ENCODE results near the gene APOL6. TPM values are rescaled to one million over a fixed set of nuclear protein-coding genes. Genes with fewer than 3 reads are reported as not detected.

The APOL6 gene
- total RNA-seq, 2 experiments from 2014 or later, result 39.3 TPM

- Mint-ChIP-seq H3K27me3 (no peaks in the 10 kb centered on the region), H3K9me3 (peaks cover 3% of the 10 kb centered on the region), H3K36me3 (ENCODE audit: low read depth) (peaks cover 93% of the 10 kb centered on the region), H3K4me1 (ENCODE audit: low read depth) (peaks cover 76% of the 10 kb centered on the region), H3K4me3 (peak overlapping the region; percentile 30), H3K27ac (peak overlapping the region; percentile 98)
- Histone ChIP-seq H3K4me1 (ENCODE audit: insufficient read depth, low read length) (peaks cover 57% of the 10 kb centered on the region), H3K4me3 (ENCODE audit: low read length) (peak overlapping the region; percentile 0), H3K27me3 (ENCODE audit: control insufficient read depth in 1 of 2, insufficient read depth in 2 of 2, low read length in 2 of 2) (no peaks in the 10 kb centered on the region), H3K36me3 (ENCODE audit: insufficient read depth, low read length) (peaks cover 58% of the 10 kb centered on the region), H3K27ac (ENCODE audit: low read depth in 1 of 2, low read length in 2 of 2) (peak overlapping the region; percentile 92 to 93), H3K9me3 (ENCODE audit: control insufficient read depth in 1 of 2, insufficient read depth in 1 of 2, low read length in 2 of 2) (peaks cover 0 to 4% of the 10 kb centered on the region in 2 experiments)
- peak; percentile 47 to 91 (median 62) for DNase-seq
- POLR2A ChIA-PET, result interaction anchor here (0.6 to 4.2 kb wide), 9 partner anchors 9 to 869 kb away, joined by 3 to 72 read pairs (median 4); partner anchors contain the start of genes APOL6 and TOM1
- ATAC-seq (ENCODE audit: poor library complexity), result peak; percentile 89
- CTCF ChIA-PET, result interaction anchor here (1.1 kb wide), 1 partner anchor 12 kb away, joined by 4 read pairs; the partner anchor contains the start of gene APOL6
- intact Hi-C loops (cut with DNase I, micrococcal nuclease), result loop anchor here in 1 of 2 experiments (1.0 to 5.0 kb wide), 2 partner anchors 12 to 33 kb away; partner anchors contain the start of gene APOL6
- TF ChIP-seq CTCF (IDR thresholded peaks at IDR 0.05), result no peak
Observed at GRCh38 chr22:35660291-35661127, 12.3 kb downstream of the APOL6 start.

DNA sequence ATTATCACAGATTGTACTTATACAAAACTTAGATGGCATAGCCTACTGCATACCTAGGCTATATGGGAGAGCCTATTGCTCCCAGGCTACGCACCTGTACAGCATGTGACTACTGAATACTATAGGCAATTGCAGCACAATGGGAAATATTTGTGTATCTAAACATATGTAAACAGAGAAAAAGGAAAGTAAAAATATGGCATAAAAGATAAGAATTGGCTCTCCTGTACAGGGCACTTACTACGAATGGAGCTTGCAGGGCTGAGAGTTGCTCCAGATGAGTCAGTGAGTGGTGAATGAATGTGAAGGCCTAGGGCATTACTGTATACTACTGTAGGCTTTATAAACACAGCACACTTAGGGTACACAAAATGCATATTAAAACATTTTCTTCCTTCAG is 13.2 kb downstream of the APOL6 start:
- Mint-ChIP-seq H3K27me3 (no peaks in the 10 kb centered on the region), H3K9me3 (peaks cover 3% of the 10 kb centered on the region), H3K36me3 (ENCODE audit: low read depth) (peaks cover 86% of the 10 kb centered on the region), H3K4me1 (ENCODE audit: low read depth) (peaks cover 70% of the 10 kb centered on the region), H3K27ac (peak overlapping the region; percentile 98), H3K4me3 (peak overlapping the region; percentile 30)
- Histone ChIP-seq H3K4me3 (ENCODE audit: low read length) (no peak overlapping the region), H3K27ac (ENCODE audit: low read depth in 1 of 2, low read length in 2 of 2) (peak overlapping the region; percentile 92 to 93), H3K27me3 (ENCODE audit: control insufficient read depth in 1 of 2, insufficient read depth in 2 of 2, low read length in 2 of 2) (no peaks in the 10 kb centered on the region), H3K9me3 (ENCODE audit: control insufficient read depth in 1 of 2, insufficient read depth in 1 of 2, low read length in 2 of 2) (peaks cover 5 to 9% of the 10 kb centered on the region in 2 experiments), H3K4me1 (ENCODE audit: insufficient read depth, low read length) (peaks cover 57% of the 10 kb centered on the region), H3K36me3 (ENCODE audit: insufficient read depth, low read length) (peaks cover 50% of the 10 kb centered on the region)
- ChIA-PET CTCF (no interaction called here), POLR2A (interaction anchor here (0.7 to 1.4 kb wide), 5 partner anchors 13 to 868 kb away, joined by 3 to 72 read pairs (median 3); partner anchors contain the start of genes APOL6 and TOM1)
- DNase-seq, result peak in 1 of 14 experiments; percentile 19
- TF ChIP-seq CTCF (IDR thresholded peaks at IDR 0.05), result no peak
- peak; percentile 3 for ATAC-seq (ENCODE audit: poor library complexity)
- intact Hi-C loops (cut with DNase I, micrococcal nuclease), result loop anchor here in 1 of 2 experiments (5.0 kb wide), 1 partner anchor 34 kb away; no protein-coding TSS in a partner anchor

GRCh38 chr22:35662914-35663313 is 14.7 kb downstream of the APOL6 start:
- H3K27ac Mint-ChIP-seq, result peak overlapping the region; percentile 98
- H3K4me3 Mint-ChIP-seq, result peak overlapping the region; percentile 9
- H3K36me3 Mint-ChIP-seq (ENCODE audit: low read depth), result peaks cover 85% of the 10 kb centered on the region

More at GRCh38 chr22:35662914-35663313, 14.7 kb downstream of the APOL6 start:
- H3K27me3 Mint-ChIP-seq, result no peaks in the 10 kb centered on the region
- Histone ChIP-seq H3K9me3 (ENCODE audit: control insufficient read depth in 1 of 2, insufficient read depth in 1 of 2, low read length in 2 of 2) (peaks cover 5 to 17% of the 10 kb centered on the region in 2 experiments), H3K27me3 (ENCODE audit: control insufficient read depth in 1 of 2, insufficient read depth in 2 of 2, low read length in 2 of 2) (no peaks in the 10 kb centered on the region), H3K36me3 (ENCODE audit: insufficient read depth, low read length) (peaks cover 48% of the 10 kb centered on the region), H3K4me3 (ENCODE audit: low read length) (no peak overlapping the region), H3K27ac (ENCODE audit: low read depth in 1 of 2, low read length in 2 of 2) (peak overlapping the region in 1 of 2 donors; percentile 46), H3K4me1 (ENCODE audit: insufficient read depth, low read length) (peaks cover 49% of the 10 kb centered on the region)
- intact Hi-C loops (cut with DNase I, micrococcal nuclease), result loop anchor here in 1 of 2 experiments (5.0 kb wide), 1 partner anchor 36 kb away; no protein-coding TSS in a partner anchor
- ATAC-seq (ENCODE audit: poor library complexity) (no peak), DNase-seq (no peak)
- H3K4me1 Mint-ChIP-seq (ENCODE audit: low read depth), result peaks cover 59% of the 10 kb centered on the region
- H3K9me3 Mint-ChIP-seq, result peaks cover 5% of the 10 kb centered on the region
- no peak for TF ChIP-seq CTCF (IDR thresholded peaks at IDR 0.05)
- ChIA-PET CTCF (no interaction called here), POLR2A (interaction anchor here (0.7 to 4.0 kb wide), 4 partner anchors 14 to 363 kb away, joined by 3 to 26 read pairs (median 3); partner anchors contain the start of genes APOL6 and TOM1)

All from CD4-positive, alpha-beta T cell (primary cell).